ENCODE measurements around the gene CWC27. TPM values are rescaled to one million over a fixed set of nuclear protein-coding genes. Genes with fewer than 3 reads are reported as not detected.

The CWC27 gene
- total and polyA plus RNA-seq, 9 of the 15 experiments (the other 6 are each of a cell fraction or from before 2014, with no cell fraction given), result 19.7 to 49.3 (median 38.3) TPM

DNA sequence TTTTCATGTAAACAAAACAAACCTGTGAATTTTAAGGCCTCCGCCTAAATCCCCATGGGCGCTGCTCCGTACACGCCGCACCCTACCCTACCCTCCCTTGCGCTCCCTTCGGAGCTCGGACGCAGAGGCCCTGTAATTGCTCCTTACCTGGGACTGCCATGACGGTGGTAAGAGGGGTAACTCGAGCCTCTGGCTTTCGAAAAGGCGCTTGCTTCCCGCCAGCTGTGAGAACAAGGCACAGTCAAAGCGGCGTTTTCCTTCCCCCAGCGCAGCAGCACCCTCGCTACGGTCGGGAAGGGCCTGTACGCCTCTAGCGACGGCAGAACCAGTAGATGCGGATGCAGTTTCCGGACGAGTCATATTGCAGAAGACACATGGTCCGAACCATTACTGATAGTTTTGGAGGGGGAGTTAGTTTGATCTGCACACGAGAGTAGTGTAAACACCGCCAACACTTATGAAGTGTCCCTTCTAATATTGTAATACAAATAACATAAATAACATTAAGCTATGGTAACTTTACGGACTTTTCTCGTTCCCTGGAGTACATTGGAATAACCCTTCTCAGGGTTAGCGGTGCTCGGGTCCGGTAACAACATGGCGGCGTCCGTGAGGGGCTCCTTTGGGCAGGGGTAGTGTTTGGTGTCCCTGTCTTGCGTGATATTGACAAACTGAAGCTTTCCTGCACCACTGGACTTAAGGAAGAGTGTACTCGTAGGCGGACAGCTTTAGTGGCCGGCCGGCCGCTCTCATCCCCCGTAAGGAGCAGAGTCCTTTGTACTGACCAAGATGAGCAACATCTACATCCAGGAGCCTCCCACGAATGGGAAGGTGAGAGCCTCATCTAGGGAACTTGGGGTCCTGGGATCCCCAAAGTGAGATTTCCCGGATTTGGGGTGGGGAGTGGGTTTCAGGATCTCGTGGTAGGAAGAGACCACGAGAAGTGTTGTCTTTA is at the start of gene CWC27, which contains the start of gene SREK1IP1 (continued):
- TF ChIP-seq BRD9 (IDR thresholded peaks at IDR 0.05; ENCODE audit: low read depth, partially characterized antibody) (no peak), NELFE (IDR thresholded peaks at IDR 0.05; ENCODE audit: insufficient read depth, insufficient read length) (no peak)
- TF ChIP-seq, protein P1, sequence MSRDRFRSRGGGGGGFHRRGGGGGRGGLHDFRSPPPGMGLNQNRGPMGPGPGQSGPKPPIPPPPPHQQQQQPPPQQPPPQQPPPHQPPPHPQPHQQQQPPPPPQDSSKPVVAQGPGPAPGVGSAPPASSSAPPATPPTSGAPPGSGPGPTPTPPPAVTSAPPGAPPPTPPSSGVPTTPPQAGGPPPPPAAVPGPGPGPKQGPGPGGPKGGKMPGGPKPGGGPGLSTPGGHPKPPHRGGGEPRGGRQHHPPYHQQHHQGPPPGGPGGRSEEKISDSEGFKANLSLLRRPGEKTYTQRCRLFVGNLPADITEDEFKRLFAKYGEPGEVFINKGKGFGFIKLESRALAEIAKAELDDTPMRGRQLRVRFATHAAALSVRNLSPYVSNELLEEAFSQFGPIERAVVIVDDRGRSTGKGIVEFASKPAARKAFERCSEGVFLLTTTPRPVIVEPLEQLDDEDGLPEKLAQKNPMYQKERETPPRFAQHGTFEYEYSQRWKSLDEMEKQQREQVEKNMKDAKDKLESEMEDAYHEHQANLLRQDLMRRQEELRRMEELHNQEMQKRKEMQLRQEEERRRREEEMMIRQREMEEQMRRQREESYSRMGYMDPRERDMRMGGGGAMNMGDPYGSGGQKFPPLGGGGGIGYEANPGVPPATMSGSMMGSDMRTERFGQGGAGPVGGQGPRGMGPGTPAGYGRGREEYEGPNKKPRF (IDR thresholded peaks at IDR 0.05; ENCODE audit: low read depth, low read length), result no peak

DNA sequence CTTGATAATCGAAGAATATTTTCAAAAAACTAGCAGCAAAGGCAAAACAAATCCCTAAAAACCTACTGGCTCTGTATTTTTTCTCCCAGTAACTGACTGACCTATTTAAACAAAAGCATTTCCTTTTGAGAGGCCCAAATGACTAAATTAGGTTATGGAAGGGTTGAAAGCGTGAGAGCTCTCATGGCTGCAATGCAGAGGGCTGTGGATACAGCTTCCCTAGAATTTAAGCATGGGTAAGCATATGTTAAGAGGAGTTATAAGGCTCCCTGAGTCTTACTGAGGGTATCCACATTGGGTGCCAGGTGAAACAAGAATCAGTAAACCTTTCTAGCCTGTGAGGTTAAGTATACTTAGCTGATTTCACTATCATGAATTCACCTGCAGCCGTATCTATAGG is 46.1 kb upstream of the CWC27 start:
- Histone ChIP-seq H3K79me2 (ENCODE audit: control insufficient read depth, insufficient read depth, low read length) (no peaks in the 10 kb centered on the region), H3K36me3 (ENCODE audit: control insufficient read depth, insufficient read depth, low read length) (peaks cover 20% of the 10 kb centered on the region; the same call in 1 of the 3 replicates), H4K20me1 (replicated peaks; ENCODE audit: control insufficient read depth, insufficient read depth, low read length) (no peaks in the 10 kb centered on the region), H2AFZ (ENCODE audit: low read depth, low read length) (no peak overlapping the region), H3K4me3 (no peak overlapping the region), H3K27me3 (ENCODE audit: control insufficient read depth in 2 of 2, insufficient read depth in 2 of 2, low read length in 2 of 2) (no peaks in the 10 kb centered on the region), H3K4me2 (ENCODE audit: insufficient read depth, low read length) (no peak overlapping the region), H3K4me1 (replicated peaks in 1 of 2; ENCODE audit: control insufficient read depth in 2 of 2, insufficient read depth in 2 of 2, low read length in 2 of 2) (no peaks in the 10 kb centered on the region), H3K9ac (ENCODE audit: insufficient read depth in 1 of 2, low read depth in 2 of 2, low read length in 2 of 2) (no peak overlapping the region), H3K9me3 (replicated peaks; ENCODE audit: control insufficient read depth, insufficient read depth, low read depth, low read length) (no peaks in the 10 kb centered on the region), H3K9me1 (ENCODE audit: control insufficient read depth, insufficient read depth, low read length) (no peaks in the 10 kb centered on the region), H3K27ac (ENCODE audit: extremely low read depth, low read depth, low read length) (no peak overlapping the region)
- in situ Hi-C loops (cut with MboI), result no loop called here
- ATAC-seq (no peak), FAIRE-seq (no peak), DNase-seq (ENCODE audit: extremely low read depth in 1 of 4, low spot score in 3 of 4) (no peak)
- no TSS peak for BruUV-seq (replicated peaks)
- POLR2A ChIA-PET, result no interaction called here
- CTCF ChIA-PET (ENCODE audit: low intra/inter-chr PET ratio), result no interaction called here
- 96% methylated on average over 3 of the region's 3 CpGs for WGBS (ENCODE audit: insufficient coverage, low coverage, missing lambda C conversion rate)
- intact Hi-C loops (cut with micrococcal nuclease), result no loop called here
- TF ChIP-seq, protein P2, sequence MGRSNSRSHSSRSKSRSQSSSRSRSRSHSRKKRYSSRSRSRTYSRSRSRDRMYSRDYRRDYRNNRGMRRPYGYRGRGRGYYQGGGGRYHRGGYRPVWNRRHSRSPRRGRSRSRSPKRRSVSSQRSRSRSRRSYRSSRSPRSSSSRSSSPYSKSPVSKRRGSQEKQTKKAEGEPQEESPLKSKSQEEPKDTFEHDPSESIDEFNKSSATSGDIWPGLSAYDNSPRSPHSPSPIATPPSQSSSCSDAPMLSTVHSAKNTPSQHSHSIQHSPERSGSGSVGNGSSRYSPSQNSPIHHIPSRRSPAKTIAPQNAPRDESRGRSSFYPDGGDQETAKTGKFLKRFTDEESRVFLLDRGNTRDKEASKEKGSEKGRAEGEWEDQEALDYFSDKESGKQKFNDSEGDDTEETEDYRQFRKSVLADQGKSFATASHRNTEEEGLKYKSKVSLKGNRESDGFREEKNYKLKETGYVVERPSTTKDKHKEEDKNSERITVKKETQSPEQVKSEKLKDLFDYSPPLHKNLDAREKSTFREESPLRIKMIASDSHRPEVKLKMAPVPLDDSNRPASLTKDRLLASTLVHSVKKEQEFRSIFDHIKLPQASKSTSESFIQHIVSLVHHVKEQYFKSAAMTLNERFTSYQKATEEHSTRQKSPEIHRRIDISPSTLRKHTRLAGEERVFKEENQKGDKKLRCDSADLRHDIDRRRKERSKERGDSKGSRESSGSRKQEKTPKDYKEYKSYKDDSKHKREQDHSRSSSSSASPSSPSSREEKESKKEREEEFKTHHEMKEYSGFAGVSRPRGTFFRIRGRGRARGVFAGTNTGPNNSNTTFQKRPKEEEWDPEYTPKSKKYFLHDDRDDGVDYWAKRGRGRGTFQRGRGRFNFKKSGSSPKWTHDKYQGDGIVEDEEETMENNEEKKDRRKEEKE (IDR thresholded peaks at IDR 0.05; ENCODE audit: borderline replicate concordance in 1 of 2, control insufficient read depth in 1 of 2, low read depth in 2 of 2, low read length in 1 of 2), result no peak
- TF ChIP-seq, protein P3, sequence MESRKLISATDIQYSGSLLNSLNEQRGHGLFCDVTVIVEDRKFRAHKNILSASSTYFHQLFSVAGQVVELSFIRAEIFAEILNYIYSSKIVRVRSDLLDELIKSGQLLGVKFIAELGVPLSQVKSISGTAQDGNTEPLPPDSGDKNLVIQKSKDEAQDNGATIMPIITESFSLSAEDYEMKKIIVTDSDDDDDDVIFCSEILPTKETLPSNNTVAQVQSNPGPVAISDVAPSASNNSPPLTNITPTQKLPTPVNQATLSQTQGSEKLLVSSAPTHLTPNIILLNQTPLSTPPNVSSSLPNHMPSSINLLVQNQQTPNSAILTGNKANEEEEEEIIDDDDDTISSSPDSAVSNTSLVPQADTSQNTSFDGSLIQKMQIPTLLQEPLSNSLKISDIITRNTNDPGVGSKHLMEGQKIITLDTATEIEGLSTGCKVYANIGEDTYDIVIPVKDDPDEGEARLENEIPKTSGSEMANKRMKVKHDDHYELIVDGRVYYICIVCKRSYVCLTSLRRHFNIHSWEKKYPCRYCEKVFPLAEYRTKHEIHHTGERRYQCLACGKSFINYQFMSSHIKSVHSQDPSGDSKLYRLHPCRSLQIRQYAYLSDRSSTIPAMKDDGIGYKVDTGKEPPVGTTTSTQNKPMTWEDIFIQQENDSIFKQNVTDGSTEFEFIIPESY (CRISPR knock-in tag; IDR thresholded peaks at IDR 0.05), result no peak
- TF ChIP-seq ARID2 (IDR thresholded peaks at IDR 0.05) (no peak), CBX8 (IDR thresholded peaks at IDR 0.05; ENCODE audit: borderline replicate concordance, extremely low read depth, low read depth, low read length, poor library complexity, severe bottlenecking) (no peak), HOXB6 (CRISPR knock-in tag; IDR thresholded peaks at IDR 0.05; ENCODE audit: borderline replicate concordance) (no peak)
- TF ChIP-seq, protein P4, sequence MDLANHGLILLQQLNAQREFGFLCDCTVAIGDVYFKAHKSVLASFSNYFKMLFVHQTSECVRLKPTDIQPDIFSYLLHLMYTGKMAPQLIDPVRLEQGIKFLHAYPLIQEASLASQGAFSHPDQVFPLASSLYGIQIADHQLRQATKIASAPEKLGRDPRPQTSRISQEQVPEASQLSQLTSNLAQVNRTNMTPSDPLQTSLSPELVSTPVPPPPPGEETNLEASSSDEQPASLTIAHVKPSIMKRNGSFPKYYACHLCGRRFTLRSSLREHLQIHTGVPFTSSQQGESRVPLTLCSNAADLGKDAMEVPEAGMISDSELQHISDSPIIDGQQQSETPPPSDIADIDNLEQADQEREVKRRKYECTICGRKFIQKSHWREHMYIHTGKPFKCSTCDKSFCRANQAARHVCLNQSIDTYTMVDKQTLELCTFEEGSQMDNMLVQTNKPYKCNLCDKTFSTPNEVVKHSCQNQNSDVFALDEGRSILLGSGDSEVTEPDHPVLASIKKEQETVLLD (IDR thresholded peaks at IDR 0.05), result no peak

Data from K562 (cell line).